Kidney epithelial cell (primary cell): ENCODE results near the gene GPR26. TPM values are rescaled to one million over a fixed set of nuclear protein-coding genes. Genes with fewer than 3 reads are reported as not detected.

Experiments used
- DNase-seq: peaks from one replicate; pipeline ENCODE4 v3.0.0-alpha.2; 2010; ENCODE audit warnings: low read depth
- H3K27me3 ChIP-seq: 2 replicates; pipeline ENCODE4 v1.6.0; 2011; ENCODE audit warnings: low read length; ENCODE audit not compliant: control insufficient read depth, insufficient read depth
- H3K36me3 ChIP-seq: 2 replicates; pipeline ENCODE4 v1.5.1; 2011; ENCODE audit warnings: low read length; ENCODE audit not compliant: control insufficient read depth, insufficient read depth
- H3K4me3 ChIP-seq: 2 replicates; pipeline ENCODE4 v1.5.1; 2011; ENCODE audit warnings: low read depth, mild to moderate bottlenecking, control low read depth, low read length
- total RNA-seq: library from RNA; depleted of rRNA; stranded (reverse); fragments of >200 nt; gene quantifications from 2 replicates; pipeline ENCODE4 v1.2.3, GENCODE V29; 2015
- TF ChIP-seq, protein P1 (sequence below): IDR thresholded peaks from 2 replicates; pipeline ENCODE4 v1.5.1; 2011; ENCODE audit warnings: mild to moderate bottlenecking, moderate library complexity, low read length, control low read depth, inconsistent platforms; ENCODE audit not compliant: insufficient read depth, poor library complexity, severe bottlenecking

The GPR26 gene
- total RNA-seq, 1 donor from 2014 or later = 0.71 TPM

GRCh38 chr10:123640016-123640535, 26.1 kb upstream of the GPR26 start:
- TF ChIP-seq, protein P1, sequence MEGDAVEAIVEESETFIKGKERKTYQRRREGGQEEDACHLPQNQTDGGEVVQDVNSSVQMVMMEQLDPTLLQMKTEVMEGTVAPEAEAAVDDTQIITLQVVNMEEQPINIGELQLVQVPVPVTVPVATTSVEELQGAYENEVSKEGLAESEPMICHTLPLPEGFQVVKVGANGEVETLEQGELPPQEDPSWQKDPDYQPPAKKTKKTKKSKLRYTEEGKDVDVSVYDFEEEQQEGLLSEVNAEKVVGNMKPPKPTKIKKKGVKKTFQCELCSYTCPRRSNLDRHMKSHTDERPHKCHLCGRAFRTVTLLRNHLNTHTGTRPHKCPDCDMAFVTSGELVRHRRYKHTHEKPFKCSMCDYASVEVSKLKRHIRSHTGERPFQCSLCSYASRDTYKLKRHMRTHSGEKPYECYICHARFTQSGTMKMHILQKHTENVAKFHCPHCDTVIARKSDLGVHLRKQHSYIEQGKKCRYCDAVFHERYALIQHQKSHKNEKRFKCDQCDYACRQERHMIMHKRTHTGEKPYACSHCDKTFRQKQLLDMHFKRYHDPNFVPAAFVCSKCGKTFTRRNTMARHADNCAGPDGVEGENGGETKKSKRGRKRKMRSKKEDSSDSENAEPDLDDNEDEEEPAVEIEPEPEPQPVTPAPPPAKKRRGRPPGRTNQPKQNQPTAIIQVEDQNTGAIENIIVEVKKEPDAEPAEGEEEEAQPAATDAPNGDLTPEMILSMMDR = no peak
- DNase-seq = no peak
- Histone ChIP-seq H3K27me3 (no peaks in the 10 kb centered on the region), H3K4me3 (no peak overlapping the region), H3K36me3 (no peaks in the 10 kb centered on the region)

GRCh38 chr10:123642293-123642692, 23.9 kb upstream of the GPR26 start:
- Histone ChIP-seq H3K36me3 (no peaks in the 10 kb centered on the region), H3K27me3 (no peaks in the 10 kb centered on the region), H3K4me3 (no peak overlapping the region)
- no peak for DNase-seq
- TF ChIP-seq, protein P1 = no peak

- no peaks in the 10 kb centered on the region for H3K27me3 ChIP-seq
- no peak for DNase-seq
- TF ChIP-seq, protein P1 = peak; percentile 2
- no peaks in the 10 kb centered on the region for H3K36me3 ChIP-seq
- no peak overlapping the region for H3K4me3 ChIP-seq
Measured at GRCh38 chr10:123642697-123643096, 23.5 kb upstream of the GPR26 start.

DNA sequence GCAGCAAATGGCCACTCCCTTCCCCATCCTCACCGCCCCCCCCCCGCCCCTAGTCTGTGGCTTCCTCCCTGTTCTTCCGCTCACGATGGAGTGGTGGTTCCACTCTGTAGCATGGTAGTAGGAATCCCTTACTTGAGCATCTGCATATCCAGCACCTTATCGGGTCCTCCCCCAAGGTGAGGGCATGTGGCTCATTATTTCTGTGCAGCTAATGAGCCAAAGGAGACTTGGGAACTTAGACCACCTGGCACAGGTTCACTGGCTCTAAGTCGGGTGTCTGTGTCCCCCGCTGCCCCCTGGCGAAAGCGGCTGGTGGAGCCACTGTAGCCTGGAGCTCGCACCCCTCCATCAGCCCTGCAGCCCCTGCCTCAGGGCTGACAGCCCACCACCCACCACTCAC, 22.8 kb upstream of the GPR26 start:
- Histone ChIP-seq H3K36me3 (no peaks in the 10 kb centered on the region), H3K4me3 (no peak overlapping the region), H3K27me3 (no peaks in the 10 kb centered on the region)
- DNase-seq = no peak
- TF ChIP-seq, protein P1 = no peak

DNA sequence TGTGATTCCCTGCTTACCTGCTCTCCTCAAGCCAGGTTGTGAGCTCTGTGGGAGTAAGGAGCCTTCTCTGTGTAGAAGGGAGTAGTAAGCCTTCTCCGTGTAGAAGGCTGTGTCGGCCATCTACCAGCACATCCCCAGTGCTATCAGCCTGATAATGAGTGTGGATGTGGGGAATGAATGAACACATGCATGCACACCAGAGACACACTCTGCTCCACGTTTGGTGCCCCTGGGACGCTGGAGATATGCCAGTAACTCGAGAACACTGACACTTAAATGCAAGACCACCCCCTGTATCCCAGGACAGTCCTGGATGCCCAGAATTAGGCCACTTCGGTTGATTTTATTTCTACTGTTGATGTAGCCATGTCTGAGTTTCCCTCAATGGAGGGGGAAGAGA, 21.1 kb upstream of the GPR26 start:
- H3K36me3 ChIP-seq = no peaks in the 10 kb centered on the region
- no peaks in the 10 kb centered on the region for H3K27me3 ChIP-seq
- H3K4me3 ChIP-seq = no peak overlapping the region
- TF ChIP-seq, protein P1 = no peak
- no peak for DNase-seq

DNA sequence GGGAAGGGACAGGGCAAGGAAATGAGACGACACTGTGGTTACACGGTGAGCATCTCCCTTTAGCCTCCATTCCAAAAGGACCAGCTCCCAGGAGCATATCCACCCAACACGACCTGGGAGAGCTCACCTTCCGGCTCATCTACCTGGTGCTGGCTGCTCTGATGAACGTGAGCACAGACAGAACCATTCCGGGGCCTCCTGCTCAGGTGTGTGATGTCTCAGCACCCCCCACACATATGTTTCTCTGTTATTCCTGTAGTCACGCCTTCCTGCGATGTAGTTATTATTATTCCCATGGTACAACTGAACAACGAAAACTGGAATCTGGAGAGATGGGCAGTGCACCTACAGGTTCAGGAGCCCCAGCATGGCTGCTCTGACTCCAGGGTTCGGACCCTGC, 20.5 kb upstream of the GPR26 start:
- DNase-seq = no peak
- Histone ChIP-seq H3K36me3 (no peaks in the 10 kb centered on the region), H3K4me3 (no peak overlapping the region), H3K27me3 (no peaks in the 10 kb centered on the region)
- TF ChIP-seq, protein P1 = no peak
